Coronary artery (tissue), 2 donors: ENCODE measurements around the gene CENPF.
"Not testable (repeated sequence)": the region's sequence is repeated elsewhere in the genome, so short reads cannot be mapped to it uniquely, and the experiment has no call there.

ENCODE experiments used
- DNase-seq: peaks from one replicate; pipeline ENCODE4 v3.0.0-alpha.2; 2017; ENCODE audit warnings: low spot score
- H3K27ac ChIP-seq, 2 donors: fragments of 200-600 bp; sonication (generic); one replicate each; pipeline ENCODE4 v1.5.1; 2016 to 2019
- H3K4me3 ChIP-seq: fragments of 200-600 bp; sonication (generic); 2 replicates; pipeline ENCODE4 v1.5.1; 2016; ENCODE audit warnings: mild to moderate bottlenecking, moderate library complexity
- TF ChIP-seq, protein P1 (sequence below): fragments of 200-600 bp; sonication (generic); IDR thresholded peaks from one replicate; pipeline ENCODE4 v1.5.1; 2019; ENCODE audit warnings: antibody characterized with exemption

CENPF gene

DNA sequence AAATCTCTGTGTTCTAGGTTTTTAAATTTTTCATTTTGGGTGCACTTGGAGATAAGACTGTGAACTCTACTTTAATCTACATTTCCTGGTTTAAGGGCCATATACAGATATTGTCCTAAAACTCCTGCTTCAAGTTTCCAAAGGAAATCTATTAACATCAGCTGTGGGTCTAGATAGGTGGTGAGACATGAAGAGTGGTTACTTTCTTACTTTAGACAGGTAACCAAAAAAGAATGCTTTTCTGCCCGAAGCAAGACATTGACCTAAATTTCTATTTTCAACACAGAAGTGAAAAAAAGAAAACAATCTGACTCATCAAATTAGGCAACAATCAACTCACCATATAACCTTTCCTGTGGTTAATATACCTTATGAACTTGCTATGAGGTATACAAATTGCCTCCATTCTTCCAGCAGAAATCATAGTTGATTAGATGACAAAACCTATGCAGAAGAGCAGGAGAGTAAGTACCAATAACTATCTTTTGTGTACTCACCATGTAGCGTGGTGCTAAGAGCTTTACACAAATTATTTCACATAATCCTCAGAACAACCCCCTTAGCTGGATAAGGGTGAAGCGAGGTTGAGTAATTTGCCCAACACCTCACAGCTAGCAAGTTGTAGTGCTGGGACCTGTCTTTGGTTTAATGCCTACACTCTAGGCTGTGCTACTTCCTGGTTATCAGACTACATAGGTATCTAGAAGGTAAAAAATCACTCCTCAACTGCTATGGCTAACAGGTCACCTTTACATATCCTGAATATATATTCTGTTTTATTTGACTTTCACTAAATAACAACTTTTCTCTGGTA, 28.2 kb upstream of the CENPF start:
- no peak overlapping the region for H3K4me3 ChIP-seq
- TF ChIP-seq, protein P1, sequence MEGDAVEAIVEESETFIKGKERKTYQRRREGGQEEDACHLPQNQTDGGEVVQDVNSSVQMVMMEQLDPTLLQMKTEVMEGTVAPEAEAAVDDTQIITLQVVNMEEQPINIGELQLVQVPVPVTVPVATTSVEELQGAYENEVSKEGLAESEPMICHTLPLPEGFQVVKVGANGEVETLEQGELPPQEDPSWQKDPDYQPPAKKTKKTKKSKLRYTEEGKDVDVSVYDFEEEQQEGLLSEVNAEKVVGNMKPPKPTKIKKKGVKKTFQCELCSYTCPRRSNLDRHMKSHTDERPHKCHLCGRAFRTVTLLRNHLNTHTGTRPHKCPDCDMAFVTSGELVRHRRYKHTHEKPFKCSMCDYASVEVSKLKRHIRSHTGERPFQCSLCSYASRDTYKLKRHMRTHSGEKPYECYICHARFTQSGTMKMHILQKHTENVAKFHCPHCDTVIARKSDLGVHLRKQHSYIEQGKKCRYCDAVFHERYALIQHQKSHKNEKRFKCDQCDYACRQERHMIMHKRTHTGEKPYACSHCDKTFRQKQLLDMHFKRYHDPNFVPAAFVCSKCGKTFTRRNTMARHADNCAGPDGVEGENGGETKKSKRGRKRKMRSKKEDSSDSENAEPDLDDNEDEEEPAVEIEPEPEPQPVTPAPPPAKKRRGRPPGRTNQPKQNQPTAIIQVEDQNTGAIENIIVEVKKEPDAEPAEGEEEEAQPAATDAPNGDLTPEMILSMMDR = no peak
- H3K27ac ChIP-seq = no peak overlapping the region

GRCh38 chr1:214576120-214576519, 26.9 kb upstream of the CENPF start:
- DNase-seq, H3K4me3 ChIP-seq, H3K27ac ChIP-seq: not testable (repeated sequence)

More for the DNA sequence above, 28.2 kb upstream of the CENPF start:
- DNase-seq = no peak

DNA sequence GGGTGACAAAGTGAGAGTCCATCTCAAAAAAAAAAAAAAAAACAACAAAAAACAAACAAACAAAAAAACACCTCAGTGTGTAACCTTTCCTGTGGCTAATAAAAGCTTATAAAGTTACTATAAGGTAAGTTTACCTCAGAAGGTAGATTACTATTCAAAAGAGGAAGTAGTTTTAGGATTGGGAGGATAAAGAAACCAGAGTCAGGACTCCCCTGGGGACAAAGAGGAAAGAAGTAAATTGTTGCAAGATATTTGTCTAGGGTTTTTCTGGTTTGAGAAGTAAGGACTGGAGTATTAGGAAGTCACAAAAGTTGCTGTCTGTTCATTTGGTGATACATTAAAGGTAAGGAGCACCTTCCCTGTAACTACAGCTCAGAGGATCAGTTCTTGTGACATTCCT, 23.8 kb upstream of the CENPF start:
- Histone ChIP-seq H3K27ac (no peak overlapping the region), H3K4me3 (no peak overlapping the region)
- DNase-seq = no peak
- TF ChIP-seq, protein P1 = no peak

DNA sequence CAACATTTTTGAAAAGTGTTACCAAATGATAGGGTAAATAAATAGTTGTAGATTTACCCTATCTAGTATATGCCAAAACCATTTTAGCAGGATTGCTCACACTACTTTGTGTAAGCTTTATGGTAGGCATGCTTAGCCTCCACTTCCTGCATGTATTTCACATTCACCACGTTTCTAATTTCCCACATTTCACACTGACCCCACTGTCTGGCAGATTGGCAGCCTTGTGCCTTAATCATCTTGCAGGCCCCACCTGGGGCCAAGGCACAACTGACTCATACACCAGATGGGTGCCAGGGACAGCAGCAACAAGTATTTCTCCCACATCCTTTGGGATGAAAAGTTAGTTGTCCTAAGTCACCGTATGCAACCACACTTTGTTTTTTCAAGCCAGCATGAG, 21.2 kb upstream of the CENPF start:
- DNase-seq = no peak
- Histone ChIP-seq H3K4me3 (no peak overlapping the region), H3K27ac (no peak overlapping the region)
- TF ChIP-seq, protein P1 = no peak

GRCh38 chr1:214582289-214582891, 20.6 kb upstream of the CENPF start:
- TF ChIP-seq, protein P1 = no peak
- H3K27ac ChIP-seq = no peak overlapping the region
- DNase-seq = no peak
- H3K4me3 ChIP-seq = no peak overlapping the region

DNA sequence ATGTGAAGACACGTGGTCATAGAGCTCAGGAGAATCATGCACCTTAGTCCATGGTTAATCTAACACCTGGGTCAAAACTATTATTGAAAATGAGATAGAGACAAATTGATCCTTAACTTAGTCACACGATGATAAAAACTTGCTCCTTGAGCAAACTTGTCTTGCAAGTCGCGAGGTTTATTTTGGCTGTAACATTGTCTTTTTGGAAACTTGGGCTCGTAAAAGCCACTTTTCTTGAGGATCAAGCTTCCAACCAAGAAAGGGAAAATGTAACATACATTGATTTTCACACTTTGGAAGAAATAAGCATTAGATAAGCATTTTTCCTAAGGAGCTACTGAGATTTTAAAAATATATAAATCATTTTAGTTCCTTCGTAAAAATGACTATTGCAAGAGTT, 19.9 kb upstream of the CENPF start:
- DNase-seq = no peak
- TF ChIP-seq, protein P1 = no peak

DNA sequence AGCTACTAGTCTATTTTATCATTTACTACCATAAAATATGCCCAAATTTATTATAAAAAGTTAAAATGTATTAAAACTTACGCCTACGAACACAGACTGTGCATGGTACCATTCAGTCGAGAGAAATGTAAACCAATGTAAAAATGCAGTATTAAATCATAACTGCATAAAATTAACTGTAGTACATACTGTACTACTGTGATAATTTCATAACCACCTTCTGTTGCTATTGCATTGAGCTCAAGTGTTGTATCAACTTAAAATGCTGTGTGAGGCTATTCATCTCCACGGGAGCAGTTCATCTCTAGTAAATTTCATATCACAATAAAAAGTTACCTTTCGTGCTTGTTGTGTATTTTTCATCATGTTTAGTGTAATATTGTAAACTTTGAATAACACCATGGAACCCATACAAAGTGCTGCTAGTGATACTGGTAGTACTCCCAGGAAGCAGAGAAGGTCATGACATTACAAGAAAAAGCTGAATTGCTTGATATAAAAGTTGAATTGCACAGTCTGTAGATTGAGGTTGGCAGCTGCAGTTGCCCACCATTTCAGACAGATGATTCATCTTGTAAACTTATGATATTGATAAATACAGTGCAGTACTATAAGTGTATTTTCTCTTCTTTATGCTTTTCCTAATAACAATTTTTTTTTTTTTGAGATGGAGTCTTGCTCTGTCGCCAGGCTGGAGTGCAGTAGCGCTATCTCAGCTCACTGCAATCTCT, 19.0 kb upstream of the CENPF start:
- TF ChIP-seq, protein P1 = no peak
- H3K27ac ChIP-seq = no peak overlapping the region
- no peak for DNase-seq

More for the DNA sequence above, 19.9 kb upstream of the CENPF start:
- Histone ChIP-seq H3K4me3 (no peak overlapping the region), H3K27ac (no peak overlapping the region)

More for the DNA sequence above, 19.0 kb upstream of the CENPF start:
- no peak overlapping the region for H3K4me3 ChIP-seq
